HCT116 (cell line): Measurements from ENCODE around the gene RXFP3. TPM values are rescaled to one million over a fixed set of nuclear protein-coding genes. Genes with fewer than 3 reads are reported as not detected.

Experiments
- ATAC-seq: fragments of 200-7000 bp; cut with Tn5 transposase; 2 replicates; pipeline ENCODE4 v1.9.1; 2020; ENCODE audit warnings: mild to moderate bottlenecking, moderate library complexity
- BruUV-seq: library from RNA; stranded (reverse); fragments of 400-500 nt; replicated peaks from 2 replicates; lab custom pipeline; 2021; lab: Mats Ljungman, UMichigan
- CTCF ChIA-PET: fragments of 300-600 bp; sonication (Branson Sonifier 250); formaldehyde crosslinking; loops from one replicate; lab custom pipeline; 2021; ENCODE audit warnings: antibody characterized with exemption; lab: Charles Lee
- POLR2A ChIA-PET: fragments of 300-600, 350-600 bp; sonication (Branson Sonifier 250); formaldehyde crosslinking; loops from one replicate; lab custom pipeline; 2021; ENCODE audit warnings: antibody characterized with exemption; lab: Charles Lee
- RAD21 ChIA-PET, 2 experiments: fragments of 300-600 bp; sonication (Branson Sonifier 250); formaldehyde crosslinking; loops; one replicate each; lab custom pipeline; 2023; ENCODE audit warnings: low total read pairs in 2 of 2; ENCODE audit not compliant: uncharacterized antibody in 2 of 2, unreplicated experiment in 2 of 2, low non-redundant PET in 1 of 2; lab: Charles Lee
- DNase-seq: peaks from one replicate; pipeline ENCODE4 v3.0.0-alpha.2; 2010; ENCODE audit warnings: low read depth, low spot score
- H2AFZ ChIP-seq: fragments of 200-600 bp; shearing (Covaris generic), sonication (generic); 2 replicates; pipeline ENCODE4 v1.6.1; 2017; ENCODE audit warnings: low read depth, mixed run types, mixed read lengths, antibody characterized with exemption, low read length; ENCODE audit not compliant: poor library complexity, severe bottlenecking
- H3K27ac ChIP-seq: 2 replicates; pipeline ENCODE4 v1.5.1; 2012; ENCODE audit warnings: low read depth, low read length
- H3K27me3 ChIP-seq: fragments of 200-600 bp; sonication (generic); 2 replicates; pipeline ENCODE4 v1.6.1; 2016; ENCODE audit warnings: mixed run types, low read length, mixed read lengths; ENCODE audit not compliant: insufficient read depth
- H3K36me3 ChIP-seq, 2 experiments: fragments of 200-500 bp in 1 of 2; fragments of 200-600 bp in 1 of 2; sonication (Bioruptor generic) in 1 of 2; sonication (generic) in 1 of 2; 2 replicates each; pipeline versions ENCODE4 v1.5.1 to v1.6.1; 2014 to 2016; ENCODE audit warnings: low read length in 2 of 2, inconsistent platforms in 1 of 2, mixed read lengths in 1 of 2, mixed run types in 1 of 2; ENCODE audit not compliant: insufficient read depth in 2 of 2, control insufficient read depth in 1 of 2
- H3K4me1 ChIP-seq, 2 experiments: fragments of 200-600 bp in 1 of 2; sonication (generic) in 1 of 2; 2 replicates each; pipeline versions ENCODE4 v1.5.1 to v1.6.1; 2012 to 2017; ENCODE audit warnings: low read length in 2 of 2, inconsistent platforms in 1 of 2, mild to moderate bottlenecking in 1 of 2, mixed read lengths in 1 of 2, mixed run types in 1 of 2, moderate library complexity in 1 of 2; ENCODE audit not compliant: insufficient read depth in 2 of 2, control insufficient read depth in 1 of 2
- H3K4me2 ChIP-seq: fragments of 200-600 bp; sonication (generic); 2 replicates; pipeline ENCODE4 v1.6.1; 2017; ENCODE audit warnings: mixed run types, low read length, mixed read lengths
- H3K4me3 ChIP-seq, 2 experiments: fragments of 200-600 bp in 1 of 2; sonication (generic) in 1 of 2; replicated peaks in 1 of 2; 2 replicates each; pipeline ENCODE4 v1.5.1; 2011 to 2016; ENCODE audit warnings: low read length in 2 of 2, control low read depth in 1 of 2, low read depth in 1 of 2, mild to moderate bottlenecking in 1 of 2, mixed read lengths in 1 of 2, mixed run types in 1 of 2
- H3K79me2 ChIP-seq: fragments of 200-600 bp; sonication (generic); 2 replicates; pipeline ENCODE4 v1.6.1; 2017; ENCODE audit warnings: mild to moderate bottlenecking, mixed run types, low read length, moderate library complexity, mixed read lengths; ENCODE audit not compliant: insufficient read depth
- H3K9ac ChIP-seq: fragments of 200-600 bp; sonication (generic); 2 replicates; pipeline ENCODE4 v1.6.1; 2016; ENCODE audit warnings: low read length, mixed read lengths
- H3K9me2 ChIP-seq: fragments of 200-600 bp; sonication (generic), shearing (Covaris generic); 2 replicates; pipeline ENCODE4 v1.6.1; 2017; ENCODE audit warnings: mixed run types, mild to moderate bottlenecking, moderate library complexity; ENCODE audit not compliant: insufficient read depth
- H3K9me3 ChIP-seq, 2 experiments: fragments of 200-500 bp in 1 of 2; fragments of 200-600 bp in 1 of 2; sonication (Bioruptor generic) in 1 of 2; sonication (generic) in 1 of 2; 2 replicates each; pipeline ENCODE4 v1.6.1; 2014 to 2017; ENCODE audit warnings: low read length in 2 of 2, mixed read lengths in 2 of 2, inconsistent platforms in 1 of 2, low read depth in 1 of 2, mild to moderate bottlenecking in 1 of 2, mixed run types in 1 of 2, moderate library complexity in 1 of 2; ENCODE audit not compliant: control insufficient read depth in 1 of 2, insufficient read depth in 1 of 2
- H4K20me1 ChIP-seq: fragments of 200-600 bp; sonication (generic), shearing (Covaris generic); 2 replicates; pipeline ENCODE4 v1.6.1; 2017; ENCODE audit warnings: mixed run types, mild to moderate bottlenecking, moderate library complexity; ENCODE audit not compliant: insufficient read depth
- ATF3 ChIP-seq: IDR thresholded peaks from 2 replicates; pipeline ENCODE4 v1.6.1; 2012
- CBX3 ChIP-seq: IDR thresholded peaks from 2 replicates; pipeline ENCODE4 v1.6.1; 2012; ENCODE audit warnings: low read depth
- CTCF ChIP-seq, 3 experiments: fragments of 200-600 bp in 1 of 3; sonication (generic) in 1 of 3; IDR thresholded peaks in 2 of 3; conservative IDR thresholded peaks in 1 of 3; 2 replicates each; pipeline ENCODE4 v1.5.1; 2012 to 2017; ENCODE audit warnings: low read depth in 2 of 3, low read length in 2 of 3, antibody characterized with exemption in 1 of 3, borderline replicate concordance in 1 of 3, control low read depth in 1 of 3, mild to moderate bottlenecking in 1 of 3, mixed read lengths in 1 of 3, mixed run types in 1 of 3, moderate library complexity in 1 of 3; ENCODE audit not compliant: insufficient read depth in 1 of 3
- ELF1 ChIP-seq: IDR thresholded peaks from 2 replicates; pipeline ENCODE4 v1.6.1; 2012; ENCODE audit warnings: low read depth, borderline replicate concordance
- EZH2phosphoT487 ChIP-seq: fragments of 200-600 bp; IDR thresholded peaks from 2 replicates; pipeline ENCODE4 v1.6.1; 2018; ENCODE audit warnings: antibody characterized with exemption, borderline replicate concordance
- POLR2AphosphoS5 ChIP-seq: IDR thresholded peaks from 2 replicates; pipeline ENCODE4 v1.6.1; 2011; ENCODE audit warnings: mild to moderate bottlenecking, low read depth, low read length, moderate library complexity
- SIN3A ChIP-seq: IDR thresholded peaks from 2 replicates; pipeline ENCODE4 v1.6.1; 2012; ENCODE audit warnings: low read depth
- SP1 ChIP-seq: IDR thresholded peaks from 2 replicates; pipeline ENCODE4 v1.6.1; 2012; ENCODE audit warnings: low read depth
- ZBTB33 ChIP-seq: IDR thresholded peaks from 2 replicates; pipeline ENCODE4 v1.6.1; 2011; ENCODE audit warnings: mild to moderate bottlenecking, low read length, moderate library complexity; ENCODE audit not compliant: insufficient replicate concordance; ENCODE audit errors: extremely low read depth
- ZNF274 ChIP-seq: fragments of 200-500 bp; sonication (Bioruptor generic); IDR thresholded peaks from 2 replicates; pipeline ENCODE4 v1.6.1; 2014; ENCODE audit warnings: mild to moderate bottlenecking, low read depth, low read length, inconsistent platforms
- intact Hi-C: fragments of 100-400 bp; cut with micrococcal nuclease; formaldehyde crosslinking; loops from 2 replicates; pipeline ENCODE4 v1.10.0; 2022
- total RNA-seq: library from RNA; stranded (reverse); gene quantifications from one replicate; pipeline ENCODE4 v1.2.1, GENCODE V29; 2021; ENCODE audit not compliant: unreplicated experiment

Gene RXFP3
- total RNA-seq, 1 experiment from 2014 or later: not detected

GRCh38 chr5:33888587-33888986, 47.6 kb upstream of the RXFP3 start (continued):
- TF ChIP-seq ZBTB33 (no peak), ZNF274 (no peak), CBX3 (no peak), SP1 (no peak)
- TF ChIP-seq, all 23 proteins: peak for 0

- TF ChIP-seq ATF3 (no peak), POLR2AphosphoS5 (no peak), EZH2phosphoT487 (no peak), ZNF274 (no peak), CTCF (IDR thresholded peaks at IDR 0.05 in 2 of 3, conservative IDR thresholded peaks at IDR 0.05 in 1 of 3; ENCODE audit: borderline replicate concordance in 1 of 3, insufficient read depth in 1 of 3, low read depth in 2 of 3, low read length in 2 of 3) (no peak), ELF1 (no peak), SIN3A (no peak)
- TF ChIP-seq, all 23 proteins: peak for 0
- intact Hi-C loops: no loop called here
- ATAC-seq: no peak
- Histone ChIP-seq H3K4me3 (no peak overlapping the region), H4K20me1 (no peaks in the 10 kb centered on the region), H2AFZ (no peak overlapping the region), H3K4me1 (no peaks in the 10 kb centered on the region), H3K79me2 (no peaks in the 10 kb centered on the region), H3K9me2 (no peaks in the 10 kb centered on the region), H3K9me3 (no peaks in the 10 kb centered on the region), H3K27me3 (peaks cover 57% of the 10 kb centered on the region), H3K27ac (no peak overlapping the region), H3K9ac (no peak overlapping the region), H3K4me2 (no peak overlapping the region), H3K36me3 (no peaks in the 10 kb centered on the region)
- no peak for DNase-seq
- ChIA-PET CTCF (no interaction called here), POLR2A (no interaction called here), RAD21 (no interaction called here)
- BruUV-seq: no TSS peak
These were observed 45.8 kb upstream of the RXFP3 start for GRCh38 chr5:33890131-33891032.
